H1 (cell line): ENCODE measurements around the gene GRID1. TPM values are rescaled to one million over a fixed set of nuclear protein-coding genes. Genes with fewer than 3 reads are reported as not detected.

Experiments used
- CTCF ChIA-PET: fragments of 300-600 bp; sonication (Branson Sonifier 250); formaldehyde crosslinking; loops from one replicate; lab custom pipeline; 2021; ENCODE audit not compliant: partially characterized antibody; lab: Charles Lee
- POLR2A ChIA-PET: fragments of 300-600 bp; sonication (Branson Sonifier 250); formaldehyde crosslinking; loops from one replicate; lab custom pipeline; 2021; ENCODE audit warnings: inconsistent platforms; ENCODE audit not compliant: partially characterized antibody; lab: Charles Lee
- DNase-seq, 2 experiments: peaks; one replicate each; pipeline versions ENCODE4 v3.0.0 to v3.0.0-alpha.2; 2010 to 2022; ENCODE audit warnings: low spot score in 2 of 2, low read depth in 1 of 2, mixed read lengths in 1 of 2
- FAIRE-seq: peaks from 2 replicates; lab custom pipeline; 2011; peaks lifted over from hg19 to GRCh38; lab: Jason Lieb, UNC
- H2AFZ ChIP-seq: 2 replicates; pipeline ENCODE4 v1.8.1; 2012; ENCODE audit warnings: low read length, inconsistent platforms
- H2AK5ac ChIP-seq: 2 replicates; pipeline ENCODE4 v1.6.1; 2013; ENCODE audit warnings: low read depth, low read length
- H2BK120ac ChIP-seq: replicated peaks from 2 replicates; pipeline ENCODE3; 2013; ENCODE audit warnings: low read depth, low read length, inconsistent platforms
- H2BK12ac ChIP-seq: 2 replicates; pipeline ENCODE4 v1.6.1; 2013; ENCODE audit warnings: low read depth, low read length
- H2BK15ac ChIP-seq: 2 replicates; pipeline ENCODE4 v1.6.1; 2013; ENCODE audit warnings: low read length
- H2BK20ac ChIP-seq: 2 replicates; pipeline ENCODE4 v1.6.1; 2013; ENCODE audit warnings: low read length
- H2BK5ac ChIP-seq: 2 replicates; pipeline ENCODE4 v1.6.1; 2013; ENCODE audit warnings: low read depth, low read length
- H3K14ac ChIP-seq: 2 replicates; pipeline ENCODE4 v1.6.1; 2013; ENCODE audit warnings: inconsistent platforms; ENCODE audit not compliant: insufficient read length
- H3K18ac ChIP-seq: 2 replicates; pipeline ENCODE4 v1.6.1; 2013; ENCODE audit warnings: low read length; ENCODE audit errors: extremely low read depth
- H3K23ac ChIP-seq: 2 replicates; pipeline ENCODE4 v1.6.1; 2013; ENCODE audit warnings: inconsistent platforms; ENCODE audit not compliant: insufficient read length
- H3K23me2 ChIP-seq: 2 replicates; pipeline ENCODE4 v1.6.1; 2013; ENCODE audit warnings: low read depth, low read length
- H3K27ac ChIP-seq: 2 replicates; pipeline ENCODE4 v1.6.1; 2011; ENCODE audit warnings: low read depth, low read length, inconsistent platforms
- H3K27me3 ChIP-seq, 4 experiments: replicated peaks in 1 of 4; 1 replicate in 1 of 4; 2 replicates in 3 of 4; pipeline versions ENCODE4 v1.6.1 to v1.8.1; 2011 to 2013; ENCODE audit warnings: low read length in 3 of 4, mild to moderate bottlenecking in 3 of 4, inconsistent platforms in 2 of 4, mixed read lengths in 2 of 4, moderate library complexity in 1 of 4; ENCODE audit not compliant: control insufficient read depth in 3 of 4, insufficient read depth in 3 of 4; ENCODE audit errors: extremely low read depth in 1 of 4
- H3K36me3 ChIP-seq, 4 experiments: 2 replicates each; pipeline versions ENCODE4 v1.6.1 to v1.8.1; 2011 to 2013; ENCODE audit warnings: mild to moderate bottlenecking in 4 of 4, low read length in 3 of 4, moderate library complexity in 2 of 4, control low read depth in 1 of 4, inconsistent platforms in 1 of 4; ENCODE audit not compliant: insufficient read depth in 4 of 4, control insufficient read depth in 2 of 4
- H3K4ac ChIP-seq: replicated peaks from 2 replicates; pipeline ENCODE3; 2013; ENCODE audit warnings: low read length, low read depth, mixed read lengths, inconsistent platforms; ENCODE audit not compliant: insufficient read length
- H3K4me1 ChIP-seq, 4 experiments: replicated peaks in 1 of 4; 1 replicate in 1 of 4; 2 replicates in 3 of 4; pipeline versions ENCODE4 v1.6.1 to v1.8.1; 2011 to 2013; ENCODE audit warnings: low read length in 3 of 4, inconsistent platforms in 2 of 4, mixed read lengths in 1 of 4; ENCODE audit not compliant: insufficient read depth in 4 of 4, control insufficient read depth in 3 of 4
- H3K4me2 ChIP-seq, 2 experiments: 2 replicates each; pipeline versions ENCODE4 v1.6.1 to v1.8.1; 2011 to 2013; ENCODE audit warnings: low read depth in 2 of 2, low read length in 2 of 2, control low read depth in 1 of 2, inconsistent platforms in 1 of 2, mild to moderate bottlenecking in 1 of 2; ENCODE audit not compliant: insufficient read depth in 1 of 2
- H3K4me3 ChIP-seq, 4 experiments: fragments of 200-600, 300-600 bp in 1 of 4; sonication (generic), shearing (Covaris generic), sonication (Bioruptor Twin) in 1 of 4; 2 replicates each; pipeline versions ENCODE4 v1.5.1 to v1.8.1; 2011 to 2016; ENCODE audit warnings: low read length in 4 of 4, low read depth in 3 of 4, control low read depth in 2 of 4, inconsistent platforms in 2 of 4, mild to moderate bottlenecking in 2 of 4, mixed read lengths in 1 of 4, moderate library complexity in 1 of 4; ENCODE audit not compliant: insufficient read depth in 2 of 4; ENCODE audit errors: extremely low read depth in 1 of 4
- H3K56ac ChIP-seq: replicated peaks from 2 replicates; pipeline ENCODE3; 2013; ENCODE audit warnings: low read depth, mild to moderate bottlenecking, mixed read lengths, low read length, inconsistent platforms; ENCODE audit not compliant: insufficient read length
- H3K79me1 ChIP-seq: 2 replicates; pipeline ENCODE4 v1.6.1; 2013; ENCODE audit warnings: low read depth, low read length, control low read depth
- H3K79me2 ChIP-seq, 2 experiments: 2 replicates each; pipeline versions ENCODE4 v1.6.1 to v1.8.1; 2012 to 2013; ENCODE audit warnings: low read length in 2 of 2, mild to moderate bottlenecking in 2 of 2, inconsistent platforms in 1 of 2; ENCODE audit not compliant: insufficient read depth in 2 of 2, control insufficient read depth in 1 of 2
- H3K9ac ChIP-seq, 4 experiments: replicated peaks in 1 of 4; 1 replicate in 1 of 4; 2 replicates in 3 of 4; pipeline versions ENCODE4 v1.6.1 to v1.8.1; 2011 to 2013; ENCODE audit warnings: low read depth in 3 of 4, low read length in 3 of 4, control low read depth in 2 of 4, mild to moderate bottlenecking in 2 of 4, moderate library complexity in 2 of 4, inconsistent platforms in 1 of 4; ENCODE audit errors: extremely low read depth in 1 of 4
- H3K9me3 ChIP-seq, 2 experiments: 2 replicates each; pipeline versions ENCODE4 v1.6.1 to v1.8.1; 2012 to 2013; ENCODE audit warnings: mild to moderate bottlenecking in 2 of 2, moderate library complexity in 2 of 2, control low read depth in 1 of 2, inconsistent platforms in 1 of 2, low read depth in 1 of 2, low read length in 1 of 2, mixed read lengths in 1 of 2; ENCODE audit not compliant: insufficient read depth in 2 of 2
- H4K20me1 ChIP-seq, 2 experiments: replicated peaks in 1 of 2; 2 replicates each; pipeline versions ENCODE3 to v1.8.1; 2011 to 2013; ENCODE audit warnings: inconsistent platforms in 2 of 2, low read length in 2 of 2, mild to moderate bottlenecking in 1 of 2; ENCODE audit not compliant: insufficient read depth in 2 of 2, control insufficient read depth in 1 of 2
- H4K5ac ChIP-seq: 2 replicates; pipeline ENCODE4 v1.6.1; 2013; ENCODE audit warnings: low read length, low read depth, mixed read lengths, inconsistent platforms; ENCODE audit not compliant: insufficient read length
- H4K8ac ChIP-seq: 2 replicates; pipeline ENCODE4 v1.8.0; 2013; ENCODE audit warnings: mild to moderate bottlenecking, moderate library complexity, low read length, inconsistent platforms; ENCODE audit not compliant: insufficient read depth; ENCODE audit errors: extremely low read depth
- H4K91ac ChIP-seq: replicated peaks from 2 replicates; pipeline ENCODE3; 2013; ENCODE audit warnings: low read length, mixed read lengths, inconsistent platforms; ENCODE audit not compliant: insufficient read length
- RAD21 ChIP-seq, 2 experiments: IDR thresholded peaks in 1 of 2; conservative IDR thresholded peaks in 1 of 2; 2 replicates each; pipeline ENCODE4 v1.6.1; 2011; ENCODE audit warnings: low read depth in 2 of 2, low read length in 2 of 2, improper control_type of control experiment in 1 of 2, inconsistent platforms in 1 of 2, mild to moderate bottlenecking in 1 of 2, moderate library complexity in 1 of 2
- RNF2 ChIP-seq: fragments of 200-900, 300-1000 bp; sonication (generic); IDR thresholded peaks from 2 replicates; pipeline ENCODE4 v1.7.1; 2016; ENCODE audit warnings: borderline replicate concordance, low read depth, mild to moderate bottlenecking, antibody characterized with exemption, low read length; ENCODE audit not compliant: poor library complexity, severe bottlenecking; ENCODE audit errors: missing control alignments
- SUZ12 ChIP-seq: fragments of 200-600 bp; sonication (generic); IDR thresholded peaks from 2 replicates; pipeline ENCODE4 v1.6.1; 2012; ENCODE audit warnings: mild to moderate bottlenecking, inconsistent platforms, low read length, moderate library complexity, mixed read lengths
- WGBS, 2 experiments: shearing (Covaris generic) in 1 of 2; methylation state at CpG; one replicate each; pipeline versions ENCODE4 v1.1.6 to v1.1.7; 2013 to 2015; ENCODE audit warnings: low lambda C conversion rate in 2 of 2, mixed read lengths in 2 of 2, inconsistent platforms in 1 of 2, low coverage in 1 of 2, missing lambda C conversion rate in 1 of 2; ENCODE audit not compliant: insufficient replicate concordance in 2 of 2, insufficient coverage in 1 of 2, insufficient read length in 1 of 2; ENCODE audit errors: extremely low coverage in 1 of 2, missing lambda C conversion rate in 1 of 2; 5-methylcytosine and 5-hydroxymethylcytosine counted together
- polyA plus RNA-seq, 7 experiments: library from polyadenylated mRNA; depleted of rRNA in 3 of 7; stranded (reverse) in 5 of 7; unstranded in 2 of 7; fragments of >200 nt in 5 of 7; fragments of 200-250 nt in 2 of 7; gene quantifications; 1 replicate in 5 of 7; 2 replicates in 1 of 7; 4 replicates in 1 of 7; pipeline versions ENCODE4 v1.2.1 to v1.2.3, GENCODE V29; 2011 to 2013; ENCODE audit warnings: missing spikeins in 2 of 7, mixed read lengths in 2 of 7
- total RNA-seq: library from RNA; stranded (reverse); fragmentation: NEBNext Ultra II Directional; extraction: Animal tissue kit (Norgen Biotek cat#: 25700); gene quantifications from 2 replicates; pipeline ENCODE4 v1.2.1, GENCODE V29; 2021
- TF ChIP-seq, protein P1 (sequence below), 3 experiments: IDR thresholded peaks; 1 replicate in 2 of 3; 2 replicates in 1 of 3; pipeline versions ENCODE4 v1.5.1 to v1.6.1; 2011; ENCODE audit warnings: low read length in 3 of 3, mild to moderate bottlenecking in 3 of 3, inconsistent platforms in 2 of 3, low read depth in 1 of 3, moderate library complexity in 1 of 3; ENCODE audit not compliant: insufficient read depth in 1 of 3; ENCODE audit errors: control extremely low read depth in 1 of 3

The GRID1 gene
- total and polyA plus RNA-seq, 2 of the 8 experiments (the other 6 are each of a cell fraction or from before 2014, with no cell fraction given) = 0.22 to 0.30 TPM

DNA sequence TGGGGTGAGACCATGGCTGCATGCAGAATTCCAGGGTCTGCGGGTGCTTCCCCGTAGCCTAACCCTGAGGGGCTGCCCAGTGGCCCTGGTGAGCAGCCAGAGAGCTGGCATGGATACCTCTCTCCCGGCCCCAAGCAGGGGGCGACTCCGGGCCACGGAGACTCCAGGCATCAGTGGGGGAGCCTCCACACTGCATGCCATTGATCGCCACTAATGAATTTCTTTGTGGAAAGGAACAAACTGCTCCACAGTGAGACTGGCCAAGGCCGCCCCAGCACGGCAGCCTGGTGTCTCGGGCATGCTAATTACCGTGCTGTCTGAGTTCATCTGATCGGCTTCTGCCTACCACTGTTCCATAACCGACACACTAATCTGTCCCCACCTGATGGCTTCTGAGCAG is 184.4 kb downstream of the GRID1 start:
- H3K18ac ChIP-seq = no peak overlapping the region
- no peak overlapping the region for H3K9ac ChIP-seq
- no peak overlapping the region for H3K14ac ChIP-seq
- TF ChIP-seq RAD21 (IDR thresholded peaks at IDR 0.05 in 1 of 2, conservative IDR thresholded peaks at IDR 0.05 in 1 of 2; ENCODE audit: low read depth in 2 of 2, low read length in 2 of 2) (peak; percentile 41 to 65), SUZ12 (no peak), RNF2 (no peak)
- TF ChIP-seq, protein P1, sequence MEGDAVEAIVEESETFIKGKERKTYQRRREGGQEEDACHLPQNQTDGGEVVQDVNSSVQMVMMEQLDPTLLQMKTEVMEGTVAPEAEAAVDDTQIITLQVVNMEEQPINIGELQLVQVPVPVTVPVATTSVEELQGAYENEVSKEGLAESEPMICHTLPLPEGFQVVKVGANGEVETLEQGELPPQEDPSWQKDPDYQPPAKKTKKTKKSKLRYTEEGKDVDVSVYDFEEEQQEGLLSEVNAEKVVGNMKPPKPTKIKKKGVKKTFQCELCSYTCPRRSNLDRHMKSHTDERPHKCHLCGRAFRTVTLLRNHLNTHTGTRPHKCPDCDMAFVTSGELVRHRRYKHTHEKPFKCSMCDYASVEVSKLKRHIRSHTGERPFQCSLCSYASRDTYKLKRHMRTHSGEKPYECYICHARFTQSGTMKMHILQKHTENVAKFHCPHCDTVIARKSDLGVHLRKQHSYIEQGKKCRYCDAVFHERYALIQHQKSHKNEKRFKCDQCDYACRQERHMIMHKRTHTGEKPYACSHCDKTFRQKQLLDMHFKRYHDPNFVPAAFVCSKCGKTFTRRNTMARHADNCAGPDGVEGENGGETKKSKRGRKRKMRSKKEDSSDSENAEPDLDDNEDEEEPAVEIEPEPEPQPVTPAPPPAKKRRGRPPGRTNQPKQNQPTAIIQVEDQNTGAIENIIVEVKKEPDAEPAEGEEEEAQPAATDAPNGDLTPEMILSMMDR (IDR thresholded peaks at IDR 0.05; ENCODE audit: control extremely low read depth in 1 of 3, insufficient read depth in 1 of 3, low read depth in 1 of 3, low read length in 3 of 3) = peak; percentile 11 to 42 (median 14)
- no peak for FAIRE-seq
- H3K56ac ChIP-seq = no peak overlapping the region
- WGBS, 2 experiments = 90% methylated on average over 13 of the region's 13 CpGs; no CpG with 5 or more reads in 1 of the 2 experiments
- H3K4me3 ChIP-seq = no peak overlapping the region
- no peaks in the 10 kb centered on the region for H3K4me1 ChIP-seq
- no peak overlapping the region for H4K91ac ChIP-seq
- no peak overlapping the region; the same call in 1 of the 2 replicates for H4K8ac ChIP-seq
- no peak overlapping the region for H2AK5ac ChIP-seq
- no peaks in the 10 kb centered on the region for H4K20me1 ChIP-seq
- H2BK12ac ChIP-seq = no peak overlapping the region
- no peak overlapping the region for H3K23ac ChIP-seq
- H4K5ac ChIP-seq = no peak overlapping the region
- no peak overlapping the region for H3K4ac ChIP-seq
- no peak overlapping the region for H2AFZ ChIP-seq
- no peak overlapping the region for H2BK5ac ChIP-seq
- no peak overlapping the region for H2BK120ac ChIP-seq
- DNase-seq = no peak
- H3K4me2 ChIP-seq = no peak overlapping the region
- POLR2A ChIA-PET = no interaction called here
- no peak overlapping the region for H3K27ac ChIP-seq
- CTCF ChIA-PET = interaction anchor here (1.0 to 7.1 kb wide), 12 partner anchors 8 to 262 kb away, joined by 3 to 42 read pairs (median 4); no protein-coding TSS in a partner anchor
- H3K9me3 ChIP-seq = no peaks in the 10 kb centered on the region; a peak in 1 of 4 replicates
- no peaks in the 10 kb centered on the region for H3K79me2 ChIP-seq
- no peaks in the 10 kb centered on the region; a peak in 1 of 7 replicates for H3K27me3 ChIP-seq
- no peak overlapping the region for H2BK15ac ChIP-seq
- H2BK20ac ChIP-seq = no peak overlapping the region
- H3K23me2 ChIP-seq = no peaks in the 10 kb centered on the region
- no peaks in the 10 kb centered on the region for H3K36me3 ChIP-seq
- no peaks in the 10 kb centered on the region for H3K79me1 ChIP-seq
